COLO829 (cell line): ENCODE data around the gene YARS1.
"Not testable (repeated sequence)": the region's sequence is repeated elsewhere in the genome, so short reads cannot be mapped to it uniquely, and the experiment has no call there.

Source experiments
- DNase-seq: peaks from one replicate; pipeline ENCODE4 v3.0.0; 2012; ENCODE audit warnings: low spot score

Gene YARS1

DNA sequence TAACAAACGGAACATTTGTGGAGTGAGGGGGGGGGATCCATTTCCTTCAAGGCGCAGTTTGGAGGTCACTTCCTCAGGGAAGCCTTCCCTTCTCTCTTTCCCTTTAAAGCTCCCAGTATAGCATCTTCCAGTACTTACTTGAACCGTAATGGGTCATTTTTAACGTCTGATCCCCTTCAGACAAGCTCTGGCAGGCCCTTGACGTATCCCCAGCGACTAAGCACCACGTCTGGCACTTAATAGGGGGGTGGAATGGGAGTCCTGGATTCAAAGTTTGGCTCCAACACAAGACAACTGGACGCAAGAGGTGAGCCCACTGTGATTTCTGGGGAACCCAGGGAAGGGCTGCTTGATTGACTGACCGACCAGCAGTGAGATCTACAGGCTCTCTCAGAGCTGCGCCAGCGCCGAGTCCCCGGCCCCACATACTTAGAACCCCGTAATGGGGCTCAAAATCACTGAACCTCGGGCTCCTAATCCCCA is 441 bp downstream of the YARS1 start:
- peak; percentile 21 for DNase-seq

DNA sequence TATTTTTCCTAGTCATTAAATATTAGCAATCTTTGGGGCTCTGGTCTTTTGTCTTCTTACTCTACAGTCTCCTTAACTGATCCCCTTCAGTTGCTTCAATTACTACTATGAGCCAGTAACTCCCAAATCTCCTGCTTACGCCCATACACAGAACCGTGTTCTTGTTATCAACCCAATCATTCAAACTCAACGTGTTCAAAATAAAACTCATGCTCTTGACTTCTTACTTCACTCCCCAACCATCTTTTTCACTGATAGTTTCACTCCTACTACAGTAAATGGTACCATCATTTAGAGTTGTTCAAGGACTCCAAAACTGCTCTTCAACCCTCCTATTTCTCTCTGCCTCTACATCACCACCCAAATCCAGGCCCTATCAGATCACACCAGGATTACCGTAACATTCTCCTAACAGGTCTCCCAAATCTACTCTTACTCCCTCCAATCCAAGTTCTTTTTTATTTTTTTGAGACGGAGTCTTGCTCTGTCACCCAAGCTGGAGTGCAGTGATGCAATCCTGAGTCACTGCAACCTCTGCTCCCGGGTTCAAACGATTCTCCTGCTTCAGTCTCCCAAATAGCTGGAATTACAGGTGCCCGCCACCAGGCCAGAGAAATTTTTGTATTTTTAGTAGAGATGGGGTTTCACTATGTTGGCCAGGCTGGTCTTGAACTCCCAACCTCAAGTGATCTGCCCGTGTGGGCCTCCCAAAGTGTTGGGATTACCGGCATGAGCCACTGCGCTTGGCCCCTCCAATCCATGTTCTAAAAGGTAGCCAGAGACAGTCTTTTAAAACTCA is 3.0 kb downstream of the YARS1 start:
- no peak for DNase-seq

DNA sequence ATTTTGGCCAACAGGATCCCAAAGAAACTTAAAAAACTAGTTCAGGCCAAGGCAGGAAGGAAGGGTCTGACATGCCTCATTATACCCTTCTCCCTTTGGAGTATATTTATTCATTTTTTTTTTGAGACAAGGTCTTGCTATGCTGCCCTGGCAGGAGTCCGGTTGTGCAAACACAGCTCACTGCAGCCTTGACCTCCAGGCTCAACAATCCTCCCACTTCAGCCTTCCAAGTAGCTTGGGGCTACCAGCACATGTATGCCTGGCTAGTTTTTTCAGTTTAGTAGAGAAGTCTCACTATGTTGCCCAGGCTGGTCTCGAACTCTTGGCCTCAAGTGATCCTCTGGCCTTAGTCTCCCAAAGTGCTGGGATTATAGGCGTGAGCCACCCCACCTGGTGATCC is 5.2 kb downstream of the YARS1 start:
- DNase-seq: no peak

DNA sequence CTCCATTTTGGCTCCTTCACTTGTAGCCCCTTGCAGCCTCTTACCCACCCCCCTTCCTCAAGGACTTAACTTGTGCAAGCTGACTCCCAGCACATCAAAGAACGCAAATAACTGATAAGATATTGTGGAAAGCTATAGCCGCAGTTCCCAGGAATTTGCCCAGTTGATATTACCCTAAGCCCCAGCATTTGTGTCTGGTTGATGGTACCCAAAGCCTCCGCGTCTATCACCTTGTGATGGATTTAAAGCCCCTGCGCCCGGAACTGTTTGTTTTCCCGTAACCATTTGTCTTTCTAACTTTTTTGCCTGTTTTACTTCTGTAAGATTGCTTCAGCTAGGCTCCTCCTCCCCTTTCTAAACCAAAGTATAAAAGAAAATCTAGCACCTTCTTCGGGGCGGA is 5.9 kb downstream of the YARS1 start:
- no peak for DNase-seq

DNA sequence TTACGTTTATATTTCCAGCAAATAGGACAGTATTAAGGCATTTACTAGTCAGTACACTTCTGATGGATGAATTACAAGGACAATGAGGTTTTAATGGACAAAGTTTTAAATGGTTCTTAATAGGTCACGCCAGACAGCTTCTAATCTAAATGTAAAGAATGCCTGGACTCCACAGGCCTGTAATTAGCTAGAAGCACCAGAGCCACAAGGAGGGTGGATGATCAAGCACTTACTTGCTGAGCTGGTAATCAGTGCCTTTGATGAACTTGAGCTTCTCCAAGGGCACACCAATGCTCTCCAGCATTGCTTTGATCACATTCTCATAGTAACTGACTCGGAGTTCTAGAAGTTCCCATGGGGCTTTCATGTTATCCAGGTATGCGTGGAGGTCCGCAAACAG is 6.8 kb downstream of the YARS1 start:
- no peak for DNase-seq

DNA sequence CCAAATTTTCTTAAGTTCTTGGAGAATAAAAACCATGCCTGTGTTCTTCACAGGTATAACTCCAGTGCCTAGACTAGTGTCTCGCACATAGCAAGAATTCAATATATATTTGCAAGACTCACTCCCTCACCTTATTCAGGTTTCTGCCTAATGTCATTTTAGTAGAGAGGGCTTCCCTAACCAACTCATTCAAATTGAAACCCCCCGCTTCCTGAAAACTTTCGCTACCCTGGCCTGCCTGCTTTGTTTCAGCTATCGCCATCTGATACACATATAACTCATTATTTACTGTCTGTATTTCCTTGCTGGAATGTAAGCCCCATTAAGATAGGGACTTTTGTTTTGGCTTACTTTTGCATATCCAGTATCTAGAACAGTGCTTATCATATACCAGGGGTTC is 8.6 kb downstream of the YARS1 start:
- DNase-seq: no peak

DNA sequence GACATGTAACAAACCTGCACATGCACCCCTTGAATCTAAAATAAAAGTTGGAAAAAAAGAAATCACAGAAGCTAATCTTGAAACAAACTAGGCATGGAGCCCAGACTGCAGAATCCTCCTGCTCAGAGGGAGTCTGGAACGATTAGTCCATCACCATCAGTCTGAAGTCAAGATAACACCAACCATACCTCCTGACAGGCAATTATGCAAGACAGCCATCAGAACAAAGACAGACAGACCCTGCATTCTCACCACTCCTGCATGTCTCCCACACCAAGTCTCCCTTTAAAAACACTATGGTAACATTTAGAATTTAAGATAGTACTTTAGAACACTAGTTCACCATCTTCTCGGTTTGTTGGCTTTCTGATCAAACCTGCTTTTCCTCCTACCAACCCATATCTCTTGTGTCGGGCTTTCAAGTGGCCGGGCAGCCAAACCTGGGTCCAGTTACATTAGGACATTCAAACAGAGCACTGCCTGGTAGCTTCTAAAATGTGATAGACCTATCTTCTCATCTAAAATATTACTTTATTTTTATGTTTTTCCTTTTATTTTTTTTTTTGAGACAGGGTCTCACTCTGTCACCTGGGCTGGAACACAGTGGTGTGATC is 10.1 kb downstream of the YARS1 start:
- no peak for DNase-seq

DNA sequence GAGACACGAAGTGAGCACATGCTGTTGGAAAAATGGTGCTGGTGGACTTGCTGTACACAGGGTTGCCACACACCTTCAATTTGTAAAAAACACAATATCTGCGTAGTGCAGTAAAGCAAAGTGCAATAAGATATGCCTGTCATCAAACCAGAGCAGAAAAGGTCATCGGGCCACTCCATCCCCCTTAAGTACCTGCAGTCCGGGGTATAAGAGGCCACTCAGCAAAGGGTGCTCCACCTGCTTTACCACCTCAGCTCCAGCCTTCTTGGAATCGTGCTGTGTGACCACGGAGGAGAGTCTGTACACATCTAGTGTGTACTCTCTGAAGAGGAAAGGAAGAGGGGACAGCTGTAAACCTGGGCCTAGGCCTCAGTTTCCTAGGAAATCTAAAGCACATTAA is 10.9 kb downstream of the YARS1 start:
- DNase-seq: no peak

DNA sequence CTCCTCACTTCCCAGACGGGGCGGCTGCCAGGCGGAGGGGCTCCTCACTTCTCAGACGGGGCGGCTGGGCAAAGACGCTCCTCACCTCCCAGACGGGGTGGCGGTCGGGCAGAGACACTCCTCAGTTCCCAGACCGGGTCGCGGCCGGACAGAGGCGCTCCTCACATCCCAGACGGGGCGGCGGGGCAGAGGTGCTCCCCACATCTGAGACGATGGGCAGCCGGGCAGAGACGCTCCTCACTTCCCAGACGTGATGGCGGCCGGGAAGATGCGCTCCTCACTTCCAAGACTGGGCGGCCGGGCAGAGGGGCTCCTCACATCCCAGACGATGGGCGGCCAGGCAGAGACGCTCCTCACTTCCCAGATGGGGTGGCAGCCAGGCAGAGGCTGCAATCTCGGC is 12.7 kb downstream of the YARS1 start:
- DNase-seq: not testable (repeated sequence)

DNA sequence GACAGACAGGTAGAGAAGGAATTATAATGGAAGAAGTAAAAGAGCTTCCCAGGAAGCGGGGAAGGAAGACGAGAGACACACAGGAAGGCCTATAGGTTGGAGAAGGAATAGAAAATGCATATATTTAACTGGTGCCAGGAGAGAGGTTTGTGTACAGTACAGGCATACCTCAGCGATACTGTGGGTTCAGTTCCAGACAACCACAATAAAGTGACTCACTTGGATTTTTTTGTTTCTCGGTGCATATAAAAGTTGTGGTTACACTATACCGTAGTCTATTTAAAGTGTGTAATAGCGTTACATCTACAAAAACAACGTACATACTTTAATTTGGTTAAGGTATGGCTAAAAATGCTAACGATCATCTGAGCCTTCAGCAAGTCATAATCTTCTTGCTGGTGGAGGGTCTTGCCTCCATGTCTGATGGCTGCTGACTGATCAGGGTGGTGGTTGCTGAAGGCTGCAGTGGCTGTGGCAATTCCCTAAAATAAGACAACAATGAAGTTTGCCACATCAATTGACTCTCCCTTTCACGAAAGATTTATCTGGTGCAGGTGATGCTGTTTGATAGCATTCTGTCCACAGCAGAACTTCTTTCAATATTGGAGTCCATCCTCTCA is 16.0 kb downstream of the YARS1 start:
- no peak for DNase-seq

DNA sequence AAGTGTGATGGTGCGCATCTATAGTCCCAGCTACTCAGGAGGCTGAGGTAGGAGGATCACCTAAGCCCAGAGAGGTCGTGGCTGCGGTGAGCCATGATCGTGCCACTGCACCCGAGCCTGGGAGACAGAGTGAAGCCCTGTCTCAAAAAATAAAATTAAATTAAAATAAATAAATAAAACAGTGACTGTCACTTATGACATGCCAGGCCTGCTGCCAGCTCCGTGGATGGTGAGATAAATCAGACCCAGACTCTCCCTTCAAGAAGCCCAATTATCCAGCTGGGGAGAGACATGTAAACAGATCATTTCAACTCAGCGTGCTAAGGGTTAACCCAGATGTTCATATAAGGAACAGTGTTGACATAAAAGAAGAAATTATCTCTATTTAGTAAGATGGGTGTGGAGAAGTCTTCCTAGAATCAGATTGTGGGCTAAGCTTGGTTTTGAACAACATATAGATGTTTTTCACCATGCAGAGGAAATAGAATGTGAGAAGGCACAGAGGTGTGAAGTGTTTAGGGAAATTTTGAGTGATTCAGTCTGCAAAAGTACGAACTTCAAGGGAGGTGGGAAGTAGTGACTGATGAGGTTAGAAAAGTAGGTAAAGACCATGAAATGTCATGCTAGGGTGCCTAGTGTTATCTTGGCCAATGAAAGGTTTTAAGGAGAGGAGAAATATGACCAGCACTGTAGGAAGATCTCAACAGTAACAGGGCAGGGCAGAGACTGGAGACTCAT is 18.3 kb downstream of the YARS1 start:
- no peak for DNase-seq

DNA sequence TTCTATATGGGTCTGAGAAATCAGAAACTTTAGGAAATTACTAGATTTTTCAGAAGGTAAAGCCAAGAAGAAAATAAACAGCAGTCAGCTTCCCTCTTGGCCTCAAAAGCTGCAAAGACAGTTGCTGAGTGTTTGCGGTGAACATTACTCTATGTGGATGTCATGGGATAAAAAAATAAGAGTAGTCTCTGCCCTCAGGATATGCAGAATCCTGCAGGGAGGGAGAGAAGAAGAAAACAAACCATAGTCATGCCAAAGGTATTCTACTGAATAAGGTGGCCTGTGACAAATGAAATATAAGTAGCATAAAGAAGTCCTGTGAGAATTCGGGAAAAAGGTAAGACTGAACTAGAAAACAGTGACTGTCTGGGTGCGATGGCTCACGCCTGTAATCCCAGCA is 19.0 kb downstream of the YARS1 start:
- DNase-seq: no peak

DNA sequence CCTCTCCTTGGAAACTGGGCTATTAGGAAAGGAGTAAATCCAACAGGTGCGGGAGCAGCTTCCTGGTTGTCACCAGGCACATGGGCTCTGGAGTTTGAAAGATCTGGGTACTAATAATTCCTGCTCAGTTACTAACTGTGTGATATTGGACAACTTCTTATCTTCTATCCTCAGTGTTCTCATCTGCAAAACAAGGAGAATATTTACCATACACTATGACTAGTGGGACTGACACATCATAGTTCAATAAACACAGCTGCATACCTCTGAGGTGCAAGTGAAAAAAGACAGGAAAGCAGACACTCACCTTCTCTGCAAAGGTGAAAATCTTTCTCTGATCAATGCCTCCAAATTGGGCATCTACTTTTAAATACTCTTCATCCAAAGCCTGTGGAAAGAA is 19.7 kb downstream of the YARS1 start:
- DNase-seq: no peak

DNA sequence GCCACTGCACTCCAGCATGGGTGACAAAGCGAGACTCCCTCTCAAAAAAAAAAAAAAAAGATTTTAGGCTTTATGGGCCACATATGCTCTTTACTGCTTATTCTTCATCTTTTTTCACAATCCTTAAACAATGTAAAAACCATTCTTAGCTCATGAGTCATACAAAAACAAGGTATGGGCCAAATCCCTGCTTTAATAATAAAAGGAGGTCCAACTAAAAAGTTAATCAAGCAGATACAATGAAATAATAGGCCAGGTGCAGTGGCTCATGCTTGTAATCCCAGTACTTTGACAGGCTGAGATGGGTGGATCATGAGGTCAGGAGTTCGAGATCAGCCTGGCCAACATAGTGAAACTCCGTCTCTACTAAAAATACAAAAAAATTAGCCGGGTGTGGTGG is 21.4 kb downstream of the YARS1 start:
- not testable (repeated sequence) for DNase-seq

DNA sequence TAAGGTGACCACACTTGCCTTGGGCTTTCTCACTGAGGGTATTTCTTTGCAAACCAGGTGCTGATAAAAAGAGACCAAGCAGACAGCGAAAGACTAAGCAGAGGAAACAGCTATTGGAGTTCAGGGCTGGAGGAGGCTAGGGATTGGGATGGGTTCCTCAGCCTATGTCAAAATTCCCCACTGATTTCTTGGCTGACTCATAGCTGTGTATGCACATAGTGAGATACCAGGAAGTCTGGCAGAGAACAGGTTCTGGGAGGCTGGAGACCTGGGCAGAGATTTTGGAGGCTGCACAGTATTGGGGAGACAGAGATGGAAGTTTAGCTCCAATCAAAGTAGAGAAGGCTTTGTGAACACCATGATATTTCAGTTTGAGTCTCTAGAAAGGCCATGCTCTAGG is 25.3 kb downstream of the YARS1 start:
- no peak for DNase-seq

DNA sequence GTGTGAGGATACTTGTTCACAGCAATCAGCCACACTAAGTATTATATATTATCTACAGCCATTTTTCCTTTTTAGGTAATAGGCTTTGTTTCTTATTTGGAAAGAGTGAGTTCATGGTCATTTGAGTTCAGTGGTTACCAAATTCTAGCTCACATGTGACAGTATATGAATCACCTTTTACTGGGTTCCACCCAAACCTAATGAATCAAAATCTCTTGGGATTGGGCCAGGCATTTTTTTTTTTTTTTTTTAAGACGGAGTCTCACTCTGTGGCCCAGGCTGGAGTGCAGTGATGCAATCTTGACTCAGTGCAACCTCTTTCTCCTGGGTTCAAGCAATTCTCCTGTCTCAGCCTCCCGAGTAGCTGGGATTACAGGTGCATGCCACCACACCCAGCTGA is 27.8 kb downstream of the YARS1 start:
- peak; percentile 56 for DNase-seq

DNA sequence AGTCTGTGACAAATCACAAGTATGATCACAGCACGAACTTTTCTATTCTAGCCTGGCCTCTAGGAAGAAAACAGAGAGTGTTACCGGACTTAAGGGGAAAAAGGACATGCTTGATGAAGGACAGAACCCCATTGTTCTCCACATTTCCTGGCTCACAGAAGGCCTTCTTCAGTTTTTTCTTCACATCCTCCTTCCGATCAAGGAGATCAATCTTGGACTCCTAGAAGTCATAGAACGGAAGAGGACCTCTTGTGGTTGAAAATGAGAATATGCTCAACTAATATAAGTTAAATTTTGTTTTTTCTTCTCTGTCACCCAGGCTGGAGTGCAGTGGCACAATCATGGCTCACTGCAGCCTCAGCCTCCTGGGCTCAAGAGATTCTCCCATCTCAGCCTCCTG is 30.3 kb downstream of the YARS1 start:
- DNase-seq: peak; percentile 78

DNA sequence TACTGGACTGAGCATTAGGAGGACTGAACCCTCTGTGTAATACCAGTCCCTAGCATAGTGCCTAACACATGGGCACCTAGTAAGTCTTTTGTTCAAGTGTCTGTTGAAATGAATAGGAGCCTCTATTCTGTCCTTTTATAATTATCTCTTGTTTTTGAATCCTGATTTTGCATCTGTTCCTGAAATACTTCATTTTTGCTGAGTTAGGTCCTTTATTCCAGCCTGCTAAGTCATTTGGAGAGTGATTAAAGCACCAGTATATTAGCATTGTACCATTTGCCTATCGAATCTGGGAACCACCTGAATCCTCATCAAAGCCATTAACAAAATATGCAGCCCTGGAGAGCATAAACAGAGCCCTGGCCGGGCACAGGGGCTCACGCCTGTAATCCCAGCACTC is 32.3 kb downstream of the YARS1 start:
- no peak for DNase-seq

DNA sequence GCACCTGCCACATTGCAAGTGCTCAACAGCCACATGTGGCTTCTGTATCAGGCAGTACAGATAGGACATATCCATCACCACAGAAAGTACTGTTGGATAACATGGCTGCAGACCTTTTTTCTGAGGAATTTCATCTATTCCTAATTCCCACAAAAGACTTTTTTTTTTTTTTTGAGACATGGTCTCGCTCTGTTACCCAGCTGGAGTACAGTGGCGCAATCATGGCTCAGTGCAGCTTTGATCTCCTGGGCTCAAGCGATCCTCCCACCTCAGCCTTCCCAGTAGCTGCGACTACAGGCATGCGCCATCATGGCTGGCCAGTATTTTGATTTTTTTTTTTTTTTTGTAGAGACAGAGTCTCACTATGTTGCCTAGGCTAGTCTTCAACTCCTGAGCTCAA is 33.3 kb downstream of the YARS1 start:
- DNase-seq: no peak

DNA sequence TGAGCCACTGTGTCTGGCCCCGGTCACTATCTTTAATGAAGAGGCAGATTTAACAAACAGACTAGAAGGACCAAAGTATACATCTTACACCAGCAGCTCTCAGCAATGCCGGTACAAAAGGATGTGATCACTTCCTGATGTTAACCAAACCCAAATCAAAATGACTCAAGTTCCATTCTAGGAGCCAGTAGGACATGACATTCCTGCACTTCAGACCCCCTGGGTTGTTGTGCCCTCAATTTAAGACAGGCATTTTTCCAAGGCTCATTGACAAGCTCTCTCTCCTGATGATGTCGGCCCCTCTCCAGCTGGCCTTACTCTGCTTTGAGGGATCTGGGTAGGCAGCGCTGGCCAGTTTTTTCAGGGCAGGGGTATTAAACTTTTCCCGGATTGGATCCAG is 35.1 kb downstream of the YARS1 start:
- no peak for DNase-seq

DNA sequence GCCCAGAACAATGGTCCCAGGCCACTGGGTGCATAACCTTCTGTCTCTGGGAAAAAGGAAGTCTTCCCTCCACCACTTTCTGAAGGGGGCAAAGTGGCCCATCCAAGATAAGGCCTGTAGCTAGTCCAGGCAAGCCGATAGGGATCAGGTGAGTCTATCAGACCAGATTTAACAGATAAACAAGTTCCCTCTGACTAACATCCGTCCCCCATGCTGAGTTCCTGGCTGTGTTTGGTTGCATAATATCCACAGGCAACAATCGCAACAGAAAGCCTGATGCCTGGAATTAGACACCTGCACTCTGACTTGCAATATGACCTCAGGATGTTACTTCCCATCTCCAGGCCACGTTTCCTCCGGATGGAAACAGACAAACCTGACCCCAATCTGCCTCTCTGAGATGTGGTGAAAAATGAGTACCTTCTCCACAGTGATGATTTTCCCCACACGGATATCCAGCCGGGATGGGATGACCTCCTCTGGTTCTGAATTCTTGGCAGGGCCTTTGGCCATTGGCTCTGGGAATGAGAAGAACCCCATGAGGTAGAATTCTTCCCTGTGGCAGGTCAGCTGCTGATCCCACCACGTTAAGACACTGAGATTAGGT is 36.4 kb downstream of the YARS1 start:
- DNase-seq: no peak

DNA sequence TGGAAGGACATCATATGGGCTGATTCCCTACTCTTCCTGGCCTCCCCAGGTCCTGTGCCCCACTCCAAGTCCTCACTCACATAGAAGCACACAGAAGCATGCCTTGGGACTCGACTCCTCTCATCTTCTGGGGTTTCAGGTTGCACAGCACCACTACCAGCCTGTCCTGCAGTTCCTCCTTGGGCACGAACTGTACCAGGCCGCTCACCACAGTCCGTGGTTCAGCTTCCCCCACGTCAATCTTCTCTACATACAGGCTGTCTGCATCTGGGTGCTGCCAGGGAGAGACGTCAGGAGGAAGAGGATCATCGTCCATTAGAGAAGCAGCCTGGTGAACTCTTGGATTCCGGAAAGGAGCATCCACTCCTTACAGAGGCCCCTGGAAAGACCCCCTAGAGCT is 37.2 kb downstream of the YARS1 start:
- DNase-seq: no peak
